ENCODE results near the gene KCNT2.

- no peak for TF ChIP-seq BCL11A (tag by site-specific recombination; IDR thresholded peaks at IDR 0.05; ENCODE audit: low read depth)
- TF ChIP-seq, protein P1, sequence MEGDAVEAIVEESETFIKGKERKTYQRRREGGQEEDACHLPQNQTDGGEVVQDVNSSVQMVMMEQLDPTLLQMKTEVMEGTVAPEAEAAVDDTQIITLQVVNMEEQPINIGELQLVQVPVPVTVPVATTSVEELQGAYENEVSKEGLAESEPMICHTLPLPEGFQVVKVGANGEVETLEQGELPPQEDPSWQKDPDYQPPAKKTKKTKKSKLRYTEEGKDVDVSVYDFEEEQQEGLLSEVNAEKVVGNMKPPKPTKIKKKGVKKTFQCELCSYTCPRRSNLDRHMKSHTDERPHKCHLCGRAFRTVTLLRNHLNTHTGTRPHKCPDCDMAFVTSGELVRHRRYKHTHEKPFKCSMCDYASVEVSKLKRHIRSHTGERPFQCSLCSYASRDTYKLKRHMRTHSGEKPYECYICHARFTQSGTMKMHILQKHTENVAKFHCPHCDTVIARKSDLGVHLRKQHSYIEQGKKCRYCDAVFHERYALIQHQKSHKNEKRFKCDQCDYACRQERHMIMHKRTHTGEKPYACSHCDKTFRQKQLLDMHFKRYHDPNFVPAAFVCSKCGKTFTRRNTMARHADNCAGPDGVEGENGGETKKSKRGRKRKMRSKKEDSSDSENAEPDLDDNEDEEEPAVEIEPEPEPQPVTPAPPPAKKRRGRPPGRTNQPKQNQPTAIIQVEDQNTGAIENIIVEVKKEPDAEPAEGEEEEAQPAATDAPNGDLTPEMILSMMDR (tag by site-specific recombination; IDR thresholded peaks at IDR 0.05): no peak
- TF ChIP-seq, protein P2, sequence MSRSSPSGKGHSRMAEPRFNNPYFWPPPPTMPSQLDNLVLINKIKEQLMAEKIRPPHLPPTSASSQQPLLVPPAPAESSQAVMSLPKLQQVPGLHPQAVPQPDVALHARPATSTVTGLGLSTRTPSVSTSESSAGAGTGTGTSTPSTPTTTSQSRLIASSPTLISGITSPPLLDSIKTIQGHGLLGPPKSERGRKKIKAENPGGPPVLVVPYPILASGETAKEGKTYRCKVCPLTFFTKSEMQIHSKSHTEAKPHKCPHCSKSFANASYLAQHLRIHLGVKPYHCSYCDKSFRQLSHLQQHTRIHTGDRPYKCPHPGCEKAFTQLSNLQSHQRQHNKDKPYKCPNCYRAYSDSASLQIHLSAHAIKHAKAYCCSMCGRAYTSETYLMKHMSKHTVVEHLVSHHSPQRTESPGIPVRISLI (tag by site-specific recombination; IDR thresholded peaks at IDR 0.05): no peak
- TF ChIP-seq OSR2 (tag by site-specific recombination; IDR thresholded peaks at IDR 0.05): no peak
- no peak for TF ChIP-seq ZBTB20 (tag by site-specific recombination; IDR thresholded peaks at IDR 0.05)
- no peak for TF ChIP-seq ZNF350 (tag by site-specific recombination; IDR thresholded peaks at IDR 0.05)
- no peak for TF ChIP-seq ZNF416 (tag by site-specific recombination; IDR thresholded peaks at IDR 0.05)
- TF ChIP-seq ZNF280C (tag by site-specific recombination; IDR thresholded peaks at IDR 0.05): no peak
- no peak for TF ChIP-seq ZBTB1 (tag by site-specific recombination; IDR thresholded peaks at IDR 0.05)
- no peak for TF ChIP-seq ZNF768 (tag by site-specific recombination; IDR thresholded peaks at IDR 0.05)
- no peak for TF ChIP-seq ZNF701 (tag by site-specific recombination; IDR thresholded peaks at IDR 0.05)
- TF ChIP-seq ZNF138 (tag by site-specific recombination; IDR thresholded peaks at IDR 0.05; ENCODE audit: borderline replicate concordance): no peak
- no peak for TF ChIP-seq MEIS1 (CRISPR knock-in tag; IDR thresholded peaks at IDR 0.05; ENCODE audit: borderline replicate concordance)
Measured at GRCh38 chr1:196209983-196210382, 398.3 kb downstream of the KCNT2 start.
